Measurements from ENCODE around the gene DHRS12. TPM values are rescaled to one million over a fixed set of nuclear protein-coding genes. Genes with fewer than 3 reads are reported as not detected.

DHRS12 gene
- total RNA-seq, 1 experiment from 2014 or later, result 10.2 TPM

DNA sequence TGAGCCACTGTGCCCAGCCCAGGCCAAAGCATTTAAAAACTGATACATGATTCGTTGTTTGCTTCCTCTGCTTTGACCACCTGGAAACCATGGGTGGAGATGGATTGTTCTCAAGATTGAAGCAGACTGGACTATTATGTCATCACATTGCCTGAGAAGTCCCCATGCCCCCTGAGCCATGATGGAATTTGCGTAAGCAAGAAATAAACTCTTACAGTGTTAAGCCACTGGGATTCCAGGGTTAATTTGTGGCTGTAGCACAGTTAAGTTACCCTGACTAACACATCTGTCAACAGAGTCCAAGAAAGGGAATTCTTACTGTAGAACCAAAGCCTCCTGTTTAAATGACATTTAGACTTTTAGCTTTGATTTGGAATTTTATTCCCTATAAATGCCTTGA is 19.4 kb upstream of the DHRS12 start (continued):
- TF ChIP-seq, protein P1, sequence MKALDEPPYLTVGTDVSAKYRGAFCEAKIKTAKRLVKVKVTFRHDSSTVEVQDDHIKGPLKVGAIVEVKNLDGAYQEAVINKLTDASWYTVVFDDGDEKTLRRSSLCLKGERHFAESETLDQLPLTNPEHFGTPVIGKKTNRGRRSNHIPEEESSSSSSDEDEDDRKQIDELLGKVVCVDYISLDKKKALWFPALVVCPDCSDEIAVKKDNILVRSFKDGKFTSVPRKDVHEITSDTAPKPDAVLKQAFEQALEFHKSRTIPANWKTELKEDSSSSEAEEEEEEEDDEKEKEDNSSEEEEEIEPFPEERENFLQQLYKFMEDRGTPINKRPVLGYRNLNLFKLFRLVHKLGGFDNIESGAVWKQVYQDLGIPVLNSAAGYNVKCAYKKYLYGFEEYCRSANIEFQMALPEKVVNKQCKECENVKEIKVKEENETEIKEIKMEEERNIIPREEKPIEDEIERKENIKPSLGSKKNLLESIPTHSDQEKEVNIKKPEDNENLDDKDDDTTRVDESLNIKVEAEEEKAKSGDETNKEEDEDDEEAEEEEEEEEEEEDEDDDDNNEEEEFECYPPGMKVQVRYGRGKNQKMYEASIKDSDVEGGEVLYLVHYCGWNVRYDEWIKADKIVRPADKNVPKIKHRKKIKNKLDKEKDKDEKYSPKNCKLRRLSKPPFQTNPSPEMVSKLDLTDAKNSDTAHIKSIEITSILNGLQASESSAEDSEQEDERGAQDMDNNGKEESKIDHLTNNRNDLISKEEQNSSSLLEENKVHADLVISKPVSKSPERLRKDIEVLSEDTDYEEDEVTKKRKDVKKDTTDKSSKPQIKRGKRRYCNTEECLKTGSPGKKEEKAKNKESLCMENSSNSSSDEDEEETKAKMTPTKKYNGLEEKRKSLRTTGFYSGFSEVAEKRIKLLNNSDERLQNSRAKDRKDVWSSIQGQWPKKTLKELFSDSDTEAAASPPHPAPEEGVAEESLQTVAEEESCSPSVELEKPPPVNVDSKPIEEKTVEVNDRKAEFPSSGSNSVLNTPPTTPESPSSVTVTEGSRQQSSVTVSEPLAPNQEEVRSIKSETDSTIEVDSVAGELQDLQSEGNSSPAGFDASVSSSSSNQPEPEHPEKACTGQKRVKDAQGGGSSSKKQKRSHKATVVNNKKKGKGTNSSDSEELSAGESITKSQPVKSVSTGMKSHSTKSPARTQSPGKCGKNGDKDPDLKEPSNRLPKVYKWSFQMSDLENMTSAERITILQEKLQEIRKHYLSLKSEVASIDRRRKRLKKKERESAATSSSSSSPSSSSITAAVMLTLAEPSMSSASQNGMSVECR (CRISPR knock-in tag; IDR thresholded peaks at IDR 0.05; ENCODE audit: borderline replicate concordance), result no peak

DNA sequence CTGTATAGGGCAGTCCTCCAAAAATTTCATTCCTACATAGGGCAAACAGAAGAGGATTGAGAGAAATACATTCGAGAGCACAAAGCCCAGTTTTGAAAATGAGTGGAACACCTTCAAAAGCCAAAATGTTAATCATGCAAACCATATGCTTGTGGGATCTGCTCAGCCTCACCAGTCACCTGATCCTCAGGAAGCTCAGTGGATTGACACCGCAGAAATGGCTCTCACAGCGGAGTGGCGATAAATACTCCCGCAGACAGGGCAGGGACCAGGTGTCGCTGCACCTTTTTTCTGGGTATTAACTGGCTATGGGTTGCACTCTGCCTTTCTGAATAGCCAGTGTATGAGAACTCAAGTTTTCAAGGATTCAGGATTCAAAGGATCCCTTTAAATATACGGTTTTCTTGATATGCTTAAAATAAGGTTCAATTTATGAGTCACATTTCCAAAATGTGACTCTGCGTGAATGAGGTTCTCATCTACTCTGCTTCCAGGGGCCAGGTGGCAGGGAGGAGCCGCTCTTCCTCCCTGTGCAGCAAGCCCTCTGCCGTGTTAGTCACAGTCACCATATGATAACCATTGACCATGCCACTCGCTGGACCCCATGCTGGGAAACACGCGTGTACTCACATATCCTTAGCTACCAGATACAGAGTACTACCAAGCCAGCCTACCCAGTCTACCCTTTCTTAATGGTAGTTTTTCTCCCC is 18.3 kb upstream of the DHRS12 start:
- no peak for TF ChIP-seq NFE2L1 (CRISPR knock-in tag; IDR thresholded peaks at IDR 0.05)
- no peak for TF ChIP-seq ELF4 (CRISPR knock-in tag; IDR thresholded peaks at IDR 0.05; ENCODE audit: low read depth)
- no peak for TF ChIP-seq ZNF396 (CRISPR knock-in tag; IDR thresholded peaks at IDR 0.05; ENCODE audit: borderline replicate concordance)
- TF ChIP-seq SMAD3 (CRISPR knock-in tag; IDR thresholded peaks at IDR 0.05; ENCODE audit: borderline replicate concordance), result no peak
- TF ChIP-seq ZNF232 (CRISPR knock-in tag; IDR thresholded peaks at IDR 0.05), result no peak
- TF ChIP-seq ZNF423 (CRISPR knock-in tag; IDR thresholded peaks at IDR 0.05), result no peak
- TF ChIP-seq ZNF416 (CRISPR knock-in tag; IDR thresholded peaks at IDR 0.05), result no peak
- H3K4me1 Mint-ChIP-seq, result peaks cover 37% of the 10 kb centered on the region
- DNase-seq (ENCODE audit: low spot score), result no peak
- H3K9me3 Mint-ChIP-seq, result no peaks in the 10 kb centered on the region
- no peak overlapping the region for H3K4me3 Mint-ChIP-seq
- H3K27me3 Mint-ChIP-seq (ENCODE audit: low read depth), result peaks cover 14% of the 10 kb centered on the region
- CTCF ChIA-PET, result interaction anchor here (1.0 to 2.0 kb wide), 4 partner anchors 16 to 306 kb away, joined by 3 to 8 read pairs (median 5); partner anchors contain the start of gene TMEM272
- POLR2A ChIA-PET, result no interaction called here
- H3K36me3 Mint-ChIP-seq, result no peaks in the 10 kb centered on the region
- no peak for ATAC-seq
- no peak overlapping the region for H3K27ac Mint-ChIP-seq

DNA sequence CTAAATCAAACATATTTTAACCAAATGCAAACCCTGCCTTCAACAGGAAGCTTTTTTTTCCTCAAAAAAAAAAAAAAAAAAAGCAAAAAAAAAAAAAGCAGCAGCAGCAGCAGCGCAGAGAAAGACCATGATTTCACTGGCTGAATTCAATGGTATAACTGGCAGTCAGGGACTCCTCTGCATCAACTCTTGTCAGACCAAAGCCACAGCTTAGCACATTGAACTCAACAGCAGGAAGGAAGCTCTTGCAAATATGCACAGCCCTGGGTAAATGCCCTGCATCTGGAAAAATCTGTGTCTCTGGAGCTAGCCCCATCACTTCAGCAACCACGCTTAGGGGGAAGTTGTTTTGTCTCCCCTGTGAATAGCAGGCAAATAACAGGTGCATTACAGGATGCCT is 17.6 kb upstream of the DHRS12 start:
- Mint-ChIP-seq H3K9me3 (no peaks in the 10 kb centered on the region), H3K27me3 (ENCODE audit: low read depth) (peaks cover 10% of the 10 kb centered on the region), H3K36me3 (no peaks in the 10 kb centered on the region), H3K27ac (no peak overlapping the region), H3K4me3 (no peak overlapping the region), H3K4me1 (peaks cover 43% of the 10 kb centered on the region)
- ATAC-seq (no peak), DNase-seq (ENCODE audit: low spot score) (no peak)
- ChIA-PET POLR2A (interaction anchor here (0.6 kb wide), 1 partner anchor 363 kb away, joined by 3 read pairs; no protein-coding TSS in a partner anchor), CTCF (interaction anchor here (0.9 to 1.3 kb wide), 4 partner anchors 17 to 306 kb away, joined by 3 to 8 read pairs (median 4); partner anchors contain the start of gene TMEM272)
- TF ChIP-seq ZBTB21 (CRISPR knock-in tag; IDR thresholded peaks at IDR 0.05; ENCODE audit: borderline replicate concordance) (no peak), MYBL2 (CRISPR knock-in tag; IDR thresholded peaks at IDR 0.05) (no peak), KAT7 (CRISPR knock-in tag; IDR thresholded peaks at IDR 0.05; ENCODE audit: borderline replicate concordance) (no peak), TEAD4 (CRISPR knock-in tag; IDR thresholded peaks at IDR 0.05) (no peak), ZNF263 (CRISPR knock-in tag; IDR thresholded peaks at IDR 0.05; ENCODE audit: low read depth) (no peak), JUN (CRISPR knock-in tag; IDR thresholded peaks at IDR 0.05) (no peak), ZNF423 (CRISPR knock-in tag; IDR thresholded peaks at IDR 0.05) (no peak), CREB1 (CRISPR knock-in tag; IDR thresholded peaks at IDR 0.05) (no peak)
- TF ChIP-seq, protein P2, sequence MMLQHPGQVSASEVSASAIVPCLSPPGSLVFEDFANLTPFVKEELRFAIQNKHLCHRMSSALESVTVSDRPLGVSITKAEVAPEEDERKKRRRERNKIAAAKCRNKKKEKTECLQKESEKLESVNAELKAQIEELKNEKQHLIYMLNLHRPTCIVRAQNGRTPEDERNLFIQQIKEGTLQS (CRISPR knock-in tag; conservative IDR thresholded peaks at IDR 0.05), result no peak
- TF ChIP-seq, protein P3, sequence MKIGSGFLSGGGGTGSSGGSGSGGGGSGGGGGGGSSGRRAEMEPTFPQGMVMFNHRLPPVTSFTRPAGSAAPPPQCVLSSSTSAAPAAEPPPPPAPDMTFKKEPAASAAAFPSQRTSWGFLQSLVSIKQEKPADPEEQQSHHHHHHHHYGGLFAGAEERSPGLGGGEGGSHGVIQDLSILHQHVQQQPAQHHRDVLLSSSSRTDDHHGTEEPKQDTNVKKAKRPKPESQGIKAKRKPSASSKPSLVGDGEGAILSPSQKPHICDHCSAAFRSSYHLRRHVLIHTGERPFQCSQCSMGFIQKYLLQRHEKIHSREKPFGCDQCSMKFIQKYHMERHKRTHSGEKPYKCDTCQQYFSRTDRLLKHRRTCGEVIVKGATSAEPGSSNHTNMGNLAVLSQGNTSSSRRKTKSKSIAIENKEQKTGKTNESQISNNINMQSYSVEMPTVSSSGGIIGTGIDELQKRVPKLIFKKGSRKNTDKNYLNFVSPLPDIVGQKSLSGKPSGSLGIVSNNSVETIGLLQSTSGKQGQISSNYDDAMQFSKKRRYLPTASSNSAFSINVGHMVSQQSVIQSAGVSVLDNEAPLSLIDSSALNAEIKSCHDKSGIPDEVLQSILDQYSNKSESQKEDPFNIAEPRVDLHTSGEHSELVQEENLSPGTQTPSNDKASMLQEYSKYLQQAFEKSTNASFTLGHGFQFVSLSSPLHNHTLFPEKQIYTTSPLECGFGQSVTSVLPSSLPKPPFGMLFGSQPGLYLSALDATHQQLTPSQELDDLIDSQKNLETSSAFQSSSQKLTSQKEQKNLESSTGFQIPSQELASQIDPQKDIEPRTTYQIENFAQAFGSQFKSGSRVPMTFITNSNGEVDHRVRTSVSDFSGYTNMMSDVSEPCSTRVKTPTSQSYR (CRISPR knock-in tag; IDR thresholded peaks at IDR 0.05), result no peak
- TF ChIP-seq, protein P4, sequence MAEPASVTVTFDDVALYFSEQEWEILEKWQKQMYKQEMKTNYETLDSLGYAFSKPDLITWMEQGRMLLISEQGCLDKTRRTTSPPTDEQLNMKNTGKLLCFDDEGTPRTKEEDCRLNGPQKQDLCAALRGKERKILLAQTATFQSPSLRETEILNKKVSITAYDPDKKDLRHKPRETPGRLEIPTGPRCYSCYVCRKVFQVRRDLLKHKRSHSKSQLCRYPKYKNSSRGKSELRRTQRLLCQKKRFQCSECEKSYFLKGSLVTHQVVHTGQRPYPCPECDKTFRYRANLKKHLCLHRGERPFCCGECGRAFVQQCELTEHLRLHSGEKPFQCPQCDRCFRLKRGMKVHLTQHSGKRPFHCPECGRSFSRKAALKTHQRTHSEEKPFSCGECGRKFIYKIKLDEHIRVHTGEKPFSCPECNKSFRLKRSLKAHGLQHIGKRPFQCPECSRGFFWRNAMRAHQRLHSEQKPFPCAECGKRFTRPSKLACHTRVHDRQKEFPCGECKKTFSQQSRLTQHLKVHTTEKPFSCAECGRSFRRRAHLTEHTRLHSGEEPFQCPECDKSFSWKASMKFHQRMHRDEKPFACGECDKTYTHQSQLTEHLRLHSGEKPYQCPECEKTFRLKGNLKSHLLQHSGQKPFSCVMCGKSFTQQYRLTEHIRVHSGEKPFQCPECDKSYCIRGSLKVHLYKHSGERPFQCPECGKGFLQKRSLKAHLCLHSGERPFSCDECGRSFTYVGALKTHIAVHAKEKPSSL (CRISPR knock-in tag; conservative IDR thresholded peaks at IDR 0.05), result no peak
- TF ChIP-seq, protein P5, sequence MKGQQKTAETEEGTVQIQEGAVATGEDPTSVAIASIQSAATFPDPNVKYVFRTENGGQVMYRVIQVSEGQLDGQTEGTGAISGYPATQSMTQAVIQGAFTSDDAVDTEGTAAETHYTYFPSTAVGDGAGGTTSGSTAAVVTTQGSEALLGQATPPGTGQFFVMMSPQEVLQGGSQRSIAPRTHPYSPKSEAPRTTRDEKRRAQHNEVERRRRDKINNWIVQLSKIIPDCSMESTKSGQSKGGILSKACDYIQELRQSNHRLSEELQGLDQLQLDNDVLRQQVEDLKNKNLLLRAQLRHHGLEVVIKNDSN (CRISPR knock-in tag; IDR thresholded peaks at IDR 0.05), result no peak
- TF ChIP-seq, protein P6, sequence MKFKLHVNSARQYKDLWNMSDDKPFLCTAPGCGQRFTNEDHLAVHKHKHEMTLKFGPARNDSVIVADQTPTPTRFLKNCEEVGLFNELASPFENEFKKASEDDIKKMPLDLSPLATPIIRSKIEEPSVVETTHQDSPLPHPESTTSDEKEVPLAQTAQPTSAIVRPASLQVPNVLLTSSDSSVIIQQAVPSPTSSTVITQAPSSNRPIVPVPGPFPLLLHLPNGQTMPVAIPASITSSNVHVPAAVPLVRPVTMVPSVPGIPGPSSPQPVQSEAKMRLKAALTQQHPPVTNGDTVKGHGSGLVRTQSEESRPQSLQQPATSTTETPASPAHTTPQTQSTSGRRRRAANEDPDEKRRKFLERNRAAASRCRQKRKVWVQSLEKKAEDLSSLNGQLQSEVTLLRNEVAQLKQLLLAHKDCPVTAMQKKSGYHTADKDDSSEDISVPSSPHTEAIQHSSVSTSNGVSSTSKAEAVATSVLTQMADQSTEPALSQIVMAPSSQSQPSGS (CRISPR knock-in tag; IDR thresholded peaks at IDR 0.05; ENCODE audit: borderline replicate concordance, low read depth), result no peak

Measured in WTC11 (cell line).